Stimulated activated CD8-positive, alpha-beta memory T cell treated with anti-CD3 and anti-CD28 coated beads, Interleukin-7, amount 100 ng/mL, for 4 hours (primary cell): Measurements from ENCODE around the gene SERPINI1.

ENCODE experiments used
- DNase-seq, 2 donors: peaks; one replicate each; pipeline ENCODE4 v3.0.0-alpha.2; 2020; ENCODE audit warnings: low read depth in 2 of 2

The SERPINI1 gene

DNA sequence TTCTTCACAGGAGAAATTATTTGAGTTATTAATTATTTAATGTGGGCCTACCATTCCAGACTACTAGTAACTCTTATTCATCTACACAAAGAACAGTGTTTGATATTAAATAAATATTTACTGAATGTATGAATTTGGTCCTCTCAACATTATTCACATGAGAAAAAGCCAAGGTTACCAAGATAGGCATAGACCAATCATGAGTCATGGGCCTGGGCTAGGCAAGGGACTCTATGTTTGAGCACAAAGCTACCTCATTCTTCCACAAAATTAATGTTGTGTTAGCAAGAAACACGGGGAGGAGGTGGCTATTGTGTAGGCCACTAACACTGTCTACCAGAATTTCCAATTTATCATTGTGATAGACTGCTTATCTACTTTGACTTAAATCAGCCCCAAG, 115.7 kb downstream of the SERPINI1 start:
- DNase-seq = no peak

DNA sequence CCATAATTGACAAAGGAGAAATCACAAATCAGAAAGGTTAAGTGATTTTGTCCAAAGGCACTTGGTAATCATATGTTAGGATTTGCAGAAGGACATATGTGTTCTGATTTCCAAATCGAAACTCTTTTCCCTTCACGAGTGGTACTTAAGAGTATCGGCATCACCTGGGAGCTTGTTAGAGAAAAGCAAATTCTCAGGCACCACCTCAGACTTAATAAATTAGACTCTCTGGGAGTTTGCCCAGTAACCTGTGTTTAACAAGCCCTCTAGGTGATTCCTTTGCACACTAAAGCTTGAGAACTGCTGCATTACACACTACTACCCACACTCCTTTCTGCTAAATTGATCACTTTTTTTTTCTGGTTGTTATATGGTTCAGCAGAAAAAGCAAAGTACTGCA, 116.2 kb downstream of the SERPINI1 start:
- no peak for DNase-seq

DNA sequence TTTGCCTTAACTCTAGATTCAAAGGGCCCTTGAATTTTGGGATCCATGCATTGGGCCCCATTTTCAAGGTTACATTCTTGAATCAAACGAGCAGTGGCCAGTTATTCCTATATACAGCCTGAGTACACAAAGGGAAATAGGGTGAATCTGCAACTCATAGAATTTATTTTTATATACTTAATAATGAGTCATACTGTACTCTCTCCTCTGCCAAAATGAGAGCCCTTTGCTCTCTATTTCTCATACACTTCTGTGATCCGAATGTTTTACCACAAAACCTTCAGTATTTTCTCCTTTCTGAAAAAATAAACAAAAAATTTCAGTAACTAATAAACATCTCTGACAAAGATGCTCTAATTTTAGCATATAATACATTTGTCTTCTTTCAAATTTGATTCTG, 116.7 kb downstream of the SERPINI1 start:
- no peak for DNase-seq

DNA sequence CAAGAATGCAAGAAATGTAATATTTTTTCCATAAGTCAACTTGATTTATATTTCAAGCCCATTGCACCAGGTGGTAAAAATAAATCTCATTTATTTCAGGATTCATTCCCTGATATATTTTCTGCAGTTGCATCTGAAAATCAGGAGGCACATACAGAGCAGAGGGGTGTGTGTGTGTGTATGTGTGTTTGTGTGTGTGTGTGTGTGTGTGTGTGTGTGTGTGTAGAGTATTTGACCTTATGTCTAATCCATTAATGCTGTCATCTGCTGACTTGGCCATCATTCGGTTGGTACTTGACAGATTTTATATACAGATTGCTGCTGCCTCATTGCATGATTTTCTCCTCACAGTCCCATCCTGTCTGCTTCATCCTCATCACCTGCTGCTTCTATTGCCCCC, 118.5 kb downstream of the SERPINI1 start:
- DNase-seq = no peak

DNA sequence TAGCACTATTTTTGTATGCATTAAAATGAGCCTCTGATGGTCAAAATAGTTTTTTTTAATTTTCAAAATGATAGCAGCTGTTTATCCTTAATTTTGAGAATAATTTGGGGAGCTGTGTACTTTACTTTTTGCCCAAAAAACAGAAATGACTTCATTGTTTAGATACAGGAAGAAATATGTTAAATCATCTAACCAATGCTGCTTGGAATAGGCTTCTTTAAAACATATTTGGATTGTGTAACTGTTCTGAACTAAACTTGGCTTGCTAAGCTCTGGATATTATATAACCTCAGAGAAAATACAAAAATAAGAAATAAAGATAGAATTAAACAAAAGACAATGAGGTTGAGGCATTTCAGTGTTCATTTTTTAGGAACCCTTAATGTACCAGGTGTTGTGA, 119.3 kb downstream of the SERPINI1 start:
- DNase-seq = no peak

DNA sequence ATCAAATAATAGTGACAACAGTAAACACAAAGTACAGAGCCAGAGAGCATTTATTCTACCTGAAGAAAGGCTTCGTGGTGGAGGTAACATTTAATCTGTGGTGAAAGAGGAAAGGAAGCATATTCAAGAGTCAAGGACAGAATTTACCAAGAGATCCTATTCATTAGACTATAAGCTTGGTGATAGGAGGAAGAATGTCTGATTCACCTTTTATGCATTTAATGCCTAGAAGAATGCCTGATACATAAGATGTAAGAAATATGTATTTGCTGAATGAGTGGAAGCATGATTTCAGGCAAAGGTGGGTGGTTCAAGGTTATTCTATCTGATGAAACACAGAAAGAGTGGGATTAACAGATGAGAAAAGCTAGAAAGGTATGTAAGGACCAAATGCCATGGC, 119.8 kb downstream of the SERPINI1 start:
- DNase-seq = no peak

DNA sequence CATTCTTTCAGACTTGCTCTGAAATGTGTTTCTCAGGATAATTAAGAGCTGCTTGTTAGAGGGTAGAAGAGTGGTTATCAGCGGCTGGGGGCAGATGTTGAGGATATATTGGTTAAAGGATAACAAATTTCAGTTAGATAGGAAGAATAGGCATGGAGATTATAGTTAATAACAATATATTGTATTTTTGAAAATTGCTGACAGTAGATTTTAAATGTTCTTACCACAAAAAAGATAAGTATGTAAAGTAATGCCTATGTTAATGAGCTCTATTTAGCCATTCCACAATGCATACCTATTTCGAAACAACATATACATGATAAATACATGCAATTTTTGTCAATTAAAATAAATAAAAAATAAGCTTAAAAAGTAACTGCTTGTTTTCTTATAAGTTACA, 123.3 kb downstream of the SERPINI1 start:
- DNase-seq = no peak

DNA sequence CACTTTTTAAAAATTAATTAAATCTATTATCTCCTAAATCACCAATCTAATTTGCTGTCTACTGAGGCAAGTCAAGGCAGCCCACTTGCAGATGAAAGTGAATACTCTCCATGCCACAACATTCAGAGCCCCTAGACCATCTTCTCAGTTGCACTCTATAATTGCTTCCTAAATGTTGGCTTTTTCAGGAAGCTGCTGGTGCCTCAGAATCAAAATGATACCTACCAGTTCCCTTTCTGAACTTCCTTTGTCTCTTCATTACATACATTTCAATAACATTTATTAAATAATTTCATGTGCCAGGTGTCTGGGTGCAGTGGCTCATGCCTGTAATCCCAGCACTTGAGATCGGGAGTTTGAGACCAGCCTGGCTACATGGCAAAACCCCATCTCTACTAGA, 124.1 kb downstream of the SERPINI1 start:
- DNase-seq = no peak

DNA sequence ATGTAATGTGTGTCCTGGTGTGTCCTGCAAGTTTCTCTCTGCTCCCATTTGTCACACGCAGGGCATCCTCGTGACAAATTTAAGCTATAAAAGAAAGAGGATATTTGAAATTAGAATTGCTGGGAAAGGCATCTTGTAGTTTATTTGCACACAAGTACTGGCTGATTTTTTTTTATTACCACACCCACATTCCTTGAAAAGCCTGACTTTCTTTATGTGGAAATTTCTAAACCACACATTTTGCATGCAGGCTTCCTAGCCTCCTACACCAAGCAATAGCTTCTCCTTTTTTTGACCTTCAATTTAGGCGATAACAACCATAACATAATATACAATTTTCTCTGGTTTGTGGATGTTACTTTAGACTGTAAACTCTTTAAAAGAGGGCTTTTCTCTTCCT, 126.1 kb downstream of the SERPINI1 start:
- DNase-seq = no peak

DNA sequence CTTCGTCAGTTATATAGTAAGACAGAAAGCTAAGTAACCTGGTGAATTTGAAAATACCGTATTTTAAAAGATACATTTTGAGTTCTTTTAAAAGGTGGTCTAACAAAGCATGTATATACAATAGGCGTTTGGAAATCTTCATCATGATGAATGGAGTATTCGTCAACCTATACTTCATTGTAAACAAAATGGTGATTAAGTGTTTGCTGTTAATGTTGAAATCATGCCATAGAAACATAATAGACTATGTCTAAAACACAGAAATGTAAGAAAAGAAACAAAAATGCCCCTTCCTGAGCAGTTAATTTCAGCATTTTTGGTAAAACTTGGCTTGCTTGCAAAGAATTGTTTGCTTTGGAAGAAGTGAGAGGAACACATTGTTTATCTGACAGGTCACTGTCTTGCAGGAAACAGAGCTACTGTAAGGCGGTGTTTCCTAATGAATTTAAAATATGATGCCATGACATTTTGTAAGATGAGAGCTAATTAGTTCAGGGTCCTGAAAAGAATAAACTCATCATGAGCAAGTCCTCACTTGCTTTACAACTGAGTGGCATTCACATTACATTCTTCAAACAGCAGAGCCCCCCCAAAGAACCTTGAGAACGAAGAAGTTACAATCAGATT, 126.7 kb downstream of the SERPINI1 start:
- no peak for DNase-seq

DNA sequence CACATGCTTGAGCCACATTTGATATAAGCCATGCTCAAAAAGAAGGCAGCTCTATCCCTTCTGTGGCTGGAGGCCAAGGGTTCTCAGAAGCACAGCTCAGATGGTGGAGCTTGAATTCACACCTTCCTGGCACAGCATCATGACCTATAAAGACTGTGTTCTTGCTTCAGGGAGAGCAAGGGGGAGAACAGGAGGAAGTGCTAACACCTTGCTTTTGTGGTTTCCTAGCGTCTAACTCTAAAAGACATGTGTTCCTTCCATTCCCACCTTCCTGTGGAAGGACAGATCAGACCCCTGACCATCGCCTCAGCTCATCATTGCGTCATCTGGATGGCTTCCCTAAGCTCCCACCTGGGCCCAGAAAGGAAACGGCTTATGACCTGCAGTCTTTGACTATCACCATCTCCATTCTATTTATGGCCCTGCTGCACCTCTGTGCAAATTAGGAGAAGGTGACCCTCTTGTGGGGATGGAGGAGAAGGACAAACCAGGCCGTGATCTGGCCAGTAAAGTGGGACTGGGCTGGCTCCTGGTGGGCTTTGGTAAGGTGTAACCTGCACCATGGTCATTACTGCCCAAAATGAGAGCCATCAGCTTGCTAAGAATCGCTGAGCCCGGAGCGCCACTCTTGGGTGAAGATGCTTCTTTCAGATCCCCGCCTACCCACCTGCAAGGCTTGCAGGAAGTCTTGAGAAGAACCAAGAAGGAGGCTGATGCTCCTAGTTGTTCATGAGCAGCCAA, 128.5 kb downstream of the SERPINI1 start:
- no peak for DNase-seq

DNA sequence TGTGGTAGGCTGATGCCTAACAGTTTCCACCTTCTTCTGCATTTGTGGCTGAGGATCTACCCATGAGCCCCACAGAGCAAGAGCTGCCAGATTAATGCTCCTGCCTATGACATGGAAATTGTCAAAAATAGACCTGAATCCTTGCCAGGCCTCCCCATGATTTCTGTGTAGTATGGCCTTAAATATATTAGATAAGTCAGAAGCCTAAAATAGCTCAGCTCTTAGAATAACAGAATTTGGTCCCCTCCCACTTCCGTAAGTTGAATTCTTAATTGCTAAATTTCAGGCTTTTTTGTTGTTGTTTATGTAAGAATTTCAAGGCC, 129.0 kb downstream of the SERPINI1 start:
- no peak for DNase-seq

DNA sequence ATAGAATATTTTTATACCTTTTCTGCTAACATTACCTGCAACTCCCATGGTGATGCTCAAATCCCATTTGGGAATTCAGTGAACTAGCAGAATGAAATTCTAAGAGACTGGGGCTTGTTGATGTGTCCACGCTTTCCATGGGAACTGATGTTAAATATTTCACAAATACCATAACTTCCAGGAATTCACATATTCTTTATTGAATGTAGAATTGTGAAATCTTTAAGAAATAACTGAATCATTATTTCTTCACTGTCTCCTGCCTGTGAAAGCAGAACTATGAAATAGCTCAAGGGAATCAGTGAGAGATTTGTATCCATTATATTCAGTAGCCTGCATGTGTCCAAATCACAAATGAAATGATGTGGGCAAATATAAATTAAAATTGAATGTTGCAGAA, 130.8 kb downstream of the SERPINI1 start:
- DNase-seq = no peak

DNA sequence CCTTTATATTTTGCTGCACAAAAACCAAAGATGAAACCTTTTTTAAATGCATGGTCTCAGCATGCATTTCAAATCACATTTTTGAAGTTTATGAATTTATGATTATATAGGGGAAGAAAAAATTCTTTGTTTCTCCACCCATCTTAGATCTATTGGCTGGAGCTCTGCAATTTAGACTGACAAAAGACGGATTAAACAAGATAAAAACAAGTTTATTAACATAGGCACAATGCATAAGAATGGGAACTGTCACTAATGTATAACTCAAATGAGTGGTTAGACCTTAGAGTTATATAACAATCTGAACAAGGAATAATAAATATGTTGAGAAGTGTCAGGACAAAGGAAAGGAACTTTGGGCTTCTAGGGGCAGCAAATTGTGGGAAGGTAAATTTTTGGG, 132.5 kb downstream of the SERPINI1 start:
- no peak for DNase-seq

DNA sequence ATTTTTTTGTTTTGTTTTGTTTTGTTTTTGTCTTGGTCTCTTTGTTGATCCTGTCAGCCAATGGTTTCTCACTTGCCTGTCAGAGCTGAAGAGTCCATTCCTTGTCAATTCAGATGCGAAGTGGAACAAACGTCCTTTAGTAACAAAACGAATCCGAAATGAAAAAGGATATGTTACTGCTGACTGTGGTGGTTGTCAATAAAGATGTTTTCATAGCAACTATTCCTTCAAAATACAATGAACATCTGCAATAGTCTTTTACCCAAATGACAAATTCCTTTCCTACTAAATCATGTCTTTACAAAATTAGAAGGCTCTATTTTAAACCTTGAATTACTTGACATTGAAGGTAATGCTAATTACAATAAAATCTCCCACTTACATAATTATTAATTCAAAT, 134.7 kb downstream of the SERPINI1 start:
- no peak for DNase-seq

DNA sequence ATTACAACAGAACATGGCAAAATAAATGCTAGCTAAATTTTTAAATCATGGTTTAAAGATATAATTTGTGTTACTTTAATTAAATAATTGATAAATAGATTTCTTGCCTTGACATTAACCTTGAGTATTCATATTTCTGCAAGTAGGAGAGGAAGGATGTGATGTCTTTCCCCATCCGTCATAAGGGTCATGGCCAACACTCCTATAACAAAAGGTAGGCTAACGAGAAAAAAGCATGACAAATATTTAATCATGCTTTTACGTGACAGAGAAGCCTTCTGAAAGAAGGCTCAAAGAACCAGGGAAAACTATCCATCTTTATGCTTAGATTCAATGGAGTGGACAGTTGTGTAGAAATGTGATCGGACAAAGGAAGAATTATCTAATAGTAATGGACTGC, 135.2 kb downstream of the SERPINI1 start:
- no peak for DNase-seq

DNA sequence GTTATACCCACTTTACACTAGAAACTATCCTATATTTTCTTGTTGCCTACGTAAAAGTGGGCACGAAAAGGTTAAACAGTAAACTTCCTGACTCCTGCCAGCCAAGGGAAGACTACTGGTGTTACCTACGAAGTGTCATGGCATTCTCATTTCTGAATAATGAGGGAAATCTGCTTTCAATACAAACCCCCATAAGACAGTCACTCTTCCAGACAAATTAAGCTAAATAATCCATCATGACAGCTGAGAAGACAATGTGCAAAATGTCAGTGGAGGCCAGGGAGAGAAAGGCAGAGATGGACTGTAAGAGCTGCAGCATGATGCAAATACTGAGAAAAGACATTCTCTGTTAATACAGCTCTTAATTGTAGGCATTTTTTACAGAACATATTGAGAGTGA, 136.5 kb downstream of the SERPINI1 start:
- DNase-seq = no peak

DNA sequence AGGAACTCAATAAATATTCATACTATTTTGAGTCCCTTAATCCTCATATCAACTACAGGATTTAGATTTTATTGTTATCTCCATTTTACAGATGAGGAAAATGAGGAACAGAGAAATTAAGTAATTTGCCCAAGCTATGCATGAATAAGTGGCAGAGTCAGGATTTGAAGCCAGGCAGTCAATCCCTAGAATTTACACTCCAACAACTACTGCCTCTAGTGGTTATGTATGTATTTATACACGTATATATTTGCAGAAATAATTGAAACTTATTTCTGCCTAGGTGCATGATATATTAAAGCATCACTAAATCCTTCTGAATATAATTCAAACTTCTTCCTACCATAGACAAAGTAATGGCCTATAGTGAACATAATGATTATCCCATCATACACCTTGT, 137.4 kb downstream of the SERPINI1 start:
- DNase-seq = no peak

DNA sequence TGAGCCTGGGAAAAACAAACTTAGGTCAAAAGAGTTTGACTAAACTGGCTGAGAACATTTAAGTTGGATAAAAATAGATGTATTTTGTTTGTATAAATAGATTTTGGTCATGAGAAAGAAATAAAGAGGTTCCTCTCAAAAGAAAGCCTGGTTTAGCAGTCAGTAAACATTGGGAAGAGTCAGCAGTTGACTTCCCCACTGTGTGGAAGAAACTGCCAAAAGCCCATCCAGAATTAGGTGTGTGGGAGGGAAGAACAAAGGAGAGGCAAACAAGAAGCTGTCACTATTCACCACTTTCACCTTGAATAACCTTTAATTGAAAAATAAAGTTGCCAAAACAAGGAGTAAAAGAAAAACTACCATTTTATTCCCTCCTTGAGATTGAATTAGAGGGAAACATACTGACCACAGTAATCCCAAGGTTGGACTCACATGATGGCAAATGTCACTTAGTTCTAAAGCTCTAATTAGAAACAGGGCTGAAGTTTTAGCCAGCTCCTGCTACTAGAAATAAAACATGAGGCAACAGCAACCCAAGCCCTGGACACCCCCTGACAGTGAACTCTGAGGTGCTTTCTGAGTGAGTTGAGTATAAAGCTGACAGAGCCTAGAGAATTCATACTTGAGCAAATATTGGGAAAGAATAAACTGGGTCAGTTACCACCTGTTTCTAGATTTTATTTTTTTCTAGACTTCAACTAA, 139.3 kb downstream of the SERPINI1 start:
- DNase-seq = no peak
